Kidney (tissue), 14 donors: ENCODE data around the gene CELF5. TPM values are rescaled to one million over a fixed set of nuclear protein-coding genes. Genes with fewer than 3 reads are reported as not detected.
A peak's percentile ranks its signal among the peaks of the same experiment; 100 is the strongest.
"Not testable (repeated sequence)": the region's sequence is repeated elsewhere in the genome, so short reads cannot be mapped to it uniquely, and the experiment has no call there.

Experiments
- DNase-seq, 5 donors: peaks; one replicate each; pipeline ENCODE4 v3.0.0-alpha.2; 2013 to 2020
- FAIRE-seq: peaks from 2 replicates; lab custom pipeline; 2012; peaks lifted over from hg19 to GRCh38; lab: Jason Lieb, UNC
- H3K27ac ChIP-seq, 2 donors: one replicate each; pipeline ENCODE4 v1.7.0; 2013; ENCODE audit warnings: low read depth in 2 of 2, low read length in 2 of 2, inconsistent platforms in 1 of 2
- H3K27me3 ChIP-seq: one replicate; pipeline ENCODE4 v1.7.1; 2013; ENCODE audit warnings: low read length, inconsistent platforms; ENCODE audit not compliant: control insufficient read depth, insufficient read depth
- H3K36me3 ChIP-seq, 3 donors: one replicate each; pipeline versions ENCODE4 v1.7.0 to v1.7.1; 2013; ENCODE audit warnings: low read length in 3 of 3, control low read depth in 1 of 3, inconsistent platforms in 1 of 3; ENCODE audit not compliant: insufficient read depth in 3 of 3, control insufficient read depth in 2 of 3
- H3K4me1 ChIP-seq, 3 donors: one replicate each; pipeline versions ENCODE4 v1.7.0 to v1.7.1; 2013; ENCODE audit warnings: low read length in 3 of 3, inconsistent platforms in 1 of 3, low read depth in 1 of 3; ENCODE audit not compliant: control insufficient read depth in 2 of 3, insufficient read depth in 2 of 3
- H3K4me3 ChIP-seq, 3 donors: one replicate each; pipeline versions ENCODE4 v1.7.0 to v1.8.1; 2013; ENCODE audit warnings: low read length in 3 of 3, control low read depth in 1 of 3, inconsistent platforms in 1 of 3
- H3K9ac ChIP-seq, 3 donors: one replicate each; pipeline versions ENCODE4 v1.7.0 to v1.7.1; 2013; ENCODE audit warnings: low read length in 3 of 3, control low read depth in 1 of 3, inconsistent platforms in 1 of 3
- H3K9me3 ChIP-seq, 3 donors: one replicate each; pipeline versions ENCODE4 v1.7.0 to v1.7.1; 2013; ENCODE audit warnings: low read length in 3 of 3, control low read depth in 1 of 3, inconsistent platforms in 1 of 3; ENCODE audit not compliant: control insufficient read depth in 2 of 3, insufficient read depth in 1 of 3
- CTCF ChIP-seq: IDR thresholded peaks from 3 replicates; pipeline ENCODE4 v1.5.1; 2012; ENCODE audit warnings: mild to moderate bottlenecking, moderate library complexity, borderline replicate concordance; ENCODE audit not compliant: insufficient read depth; ENCODE audit errors: extremely low read depth
- intact Hi-C: fragments of 100-400 bp; cut with DNase I; formaldehyde crosslinking; loops from one replicate; pipeline ENCODE4 v1.11.1; 2022
- polyA plus RNA-seq: library from polyadenylated mRNA; stranded (reverse); fragments of 350-450 nt; fragmentation: Illumina TruSeq; extraction: RNeasy Lipid Tissue Mini Kit (QIAGEN cat#74804); gene quantifications from one replicate; pipeline ENCODE4 v1.2.3, GENCODE V29; 2014; ENCODE audit warnings: low read depth, low replicate concordance; ENCODE audit not compliant: insufficient read depth
- total RNA-seq: library from RNA; stranded (reverse); fragmentation: NEBNext Ultra II Directional; extraction: Animal tissue kit (Norgen Biotek cat#: 25700); gene quantifications from one replicate; pipeline ENCODE4 v1.2.1, GENCODE V29; 2021
- donor health status: control.
- donor health status: control.
- donor health status: control.
- donor health status: control.
- donor health status: control.
- donor health status: DM: yes; HTN: yes; CAD: no.
- donor health status: Normal renal cell carcinoma (clear cell type).

The CELF5 gene
- total and polyA plus RNA-seq, 2 donors from 2014 or later, result 0.15 to 0.38 TPM

DNA sequence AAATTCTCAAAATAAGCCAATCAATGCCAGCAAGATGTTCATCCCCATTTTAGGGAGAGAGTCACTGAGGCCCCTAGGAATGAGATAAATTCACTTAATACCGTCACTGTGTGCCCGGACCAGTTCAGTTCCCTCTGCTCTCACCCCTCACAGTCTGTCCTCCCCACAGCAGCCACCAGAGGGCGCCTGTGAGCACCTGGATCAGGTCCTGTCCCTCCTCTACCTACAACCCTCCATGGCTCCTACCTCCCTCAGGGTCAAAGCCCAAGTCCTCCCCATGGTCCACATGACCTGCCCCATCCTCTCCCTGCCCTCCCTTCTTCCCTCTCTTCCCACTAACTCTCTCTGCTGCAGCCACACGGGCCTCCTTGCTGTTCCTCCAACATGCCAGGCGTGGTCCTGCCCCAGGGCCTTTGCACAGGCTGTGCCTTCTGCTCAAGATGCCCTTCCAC is 100.0 kb downstream of the CELF5 start:
- H3K9me3 ChIP-seq, result no peaks in the 10 kb centered on the region
- no peak overlapping the region for H3K27ac ChIP-seq
- no peaks in the 10 kb centered on the region for H3K36me3 ChIP-seq
- peak in 1 of 5 donors; percentile 66 for DNase-seq
- H3K4me3 ChIP-seq, result no peak overlapping the region
- no peaks in the 10 kb centered on the region for H3K27me3 ChIP-seq
- TF ChIP-seq CTCF, result peak; percentile 60
- no peaks in the 10 kb centered on the region for H3K4me1 ChIP-seq
- H3K9ac ChIP-seq, result no peak overlapping the region
- intact Hi-C loops, result loop anchor here (10.0 kb wide), 1 partner anchor 150 kb away; no protein-coding TSS in a partner anchor
- no peak for FAIRE-seq

GRCh38 chr19:3325451-3325850 is 101.0 kb downstream of the CELF5 start:
- intact Hi-C loops, result loop anchor here (10.0 kb wide), 1 partner anchor 149 kb away; no protein-coding TSS in a partner anchor
- no peaks in the 10 kb centered on the region for H3K4me1 ChIP-seq
- FAIRE-seq, result no peak
- no peak for TF ChIP-seq CTCF
- H3K36me3 ChIP-seq, result no peaks in the 10 kb centered on the region
- H3K27me3 ChIP-seq, result no peaks in the 10 kb centered on the region
- no peaks in the 10 kb centered on the region for H3K9me3 ChIP-seq
- no peak overlapping the region for H3K4me3 ChIP-seq
- no peak for DNase-seq
- no peak overlapping the region for H3K9ac ChIP-seq
- H3K27ac ChIP-seq, result no peak overlapping the region

GRCh38 chr19:3328743-3329142 is 104.3 kb downstream of the CELF5 start:
- Histone ChIP-seq H3K36me3 (no peaks in the 10 kb centered on the region), H3K27me3 (no peaks in the 10 kb centered on the region), H3K4me1 (no peaks in the 10 kb centered on the region), H3K4me3 (no peak overlapping the region), H3K9ac (no peak overlapping the region), H3K9me3 (no peaks in the 10 kb centered on the region), H3K27ac (no peak overlapping the region)
- FAIRE-seq (no peak), DNase-seq (peak in 1 of 5 donors; percentile 2)
- intact Hi-C loops, result loop anchor here (10.0 kb wide), 1 partner anchor 146 kb away; no protein-coding TSS in a partner anchor
- no peak for TF ChIP-seq CTCF

DNA sequence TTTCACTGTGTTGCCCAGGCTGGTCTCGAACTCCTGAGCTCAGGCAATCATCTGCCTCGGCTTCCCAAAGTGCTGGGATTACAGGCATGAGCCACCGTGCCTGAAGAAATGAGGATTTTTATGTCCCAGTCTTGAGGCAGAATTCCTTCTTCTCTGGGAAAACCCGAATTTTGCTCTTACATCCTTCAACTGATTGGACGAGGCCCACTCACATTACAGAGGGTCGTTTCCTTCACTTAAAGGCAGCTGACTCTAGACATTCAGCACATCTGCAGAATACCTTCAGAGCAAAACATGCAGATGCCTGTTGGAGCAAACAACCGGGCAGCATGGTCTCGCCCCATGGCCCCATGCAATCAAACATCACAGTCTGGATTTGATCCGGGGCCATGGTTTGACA is 105.6 kb downstream of the CELF5 start:
- H3K4me1 ChIP-seq, result peaks cover 0 to under 1% (median 0%) of the 10 kb centered on the region in 3 donors
- no peaks in the 10 kb centered on the region for H3K36me3 ChIP-seq
- H3K27ac ChIP-seq, result no peak overlapping the region
- TF ChIP-seq CTCF, result no peak
- intact Hi-C loops, result no loop called here
- H3K4me3 ChIP-seq, result no peak overlapping the region
- DNase-seq (peak in 1 of 5 donors; percentile 9), FAIRE-seq (no peak)
- H3K9me3 ChIP-seq, result no peaks in the 10 kb centered on the region
- no peak overlapping the region for H3K9ac ChIP-seq
- H3K27me3 ChIP-seq, result no peaks in the 10 kb centered on the region

GRCh38 chr19:3332232-3332631 is 107.8 kb downstream of the CELF5 start:
- intact Hi-C loops, H3K9me3 ChIP-seq, H3K27me3 ChIP-seq, H3K4me3 ChIP-seq, H3K27ac ChIP-seq, FAIRE-seq, DNase-seq, H3K36me3 ChIP-seq, H3K9ac ChIP-seq: not testable (repeated sequence)
- peaks cover 0 to 19% (median 19%) of the 10 kb centered on the region in 3 donors for H3K4me1 ChIP-seq
